H9 (cell line): ENCODE data around the gene TIMM22. TPM values are rescaled to one million over a fixed set of nuclear protein-coding genes. Genes with fewer than 3 reads are reported as not detected.

Experiments
- DNase-seq: peaks from one replicate; pipeline ENCODE4 v3.0.0-alpha.2; 2017
- H2AFZ ChIP-seq: one replicate; pipeline ENCODE4 v1.6.1; 2013; ENCODE audit warnings: mild to moderate bottlenecking, low read length, control low read depth, moderate library complexity
- H2AK5ac ChIP-seq: 2 replicates; pipeline ENCODE4 v1.6.1; 2013; ENCODE audit warnings: low read length, control low read depth, mixed read lengths; ENCODE audit not compliant: insufficient read length
- H2BK120ac ChIP-seq: one replicate; pipeline ENCODE4 v1.6.1; 2013; ENCODE audit warnings: low read depth, mild to moderate bottlenecking, low read length, control low read depth, inconsistent platforms; ENCODE audit not compliant: poor library complexity, severe bottlenecking
- H2BK12ac ChIP-seq: 2 replicates; pipeline ENCODE4 v1.6.1; 2013; ENCODE audit warnings: low read length, control low read depth, mixed read lengths, low read depth; ENCODE audit not compliant: insufficient read length
- H2BK15ac ChIP-seq: 2 replicates; pipeline ENCODE4 v1.6.1; 2013; ENCODE audit warnings: low read depth, low read length, control low read depth
- H2BK20ac ChIP-seq: one replicate; pipeline ENCODE4 v1.6.1; 2013; ENCODE audit warnings: low read depth, mild to moderate bottlenecking, low read length, control low read depth, inconsistent platforms; ENCODE audit not compliant: poor library complexity, severe bottlenecking
- H2BK5ac ChIP-seq: 2 replicates; pipeline ENCODE4 v1.6.1; 2013; ENCODE audit warnings: low read length, control low read depth, mixed read lengths; ENCODE audit not compliant: insufficient read length
- H3K14ac ChIP-seq: 2 replicates; pipeline ENCODE4 v1.6.1; 2013; ENCODE audit warnings: low read length, control low read depth; ENCODE audit not compliant: insufficient read depth
- H3K18ac ChIP-seq: 2 replicates; pipeline ENCODE4 v1.6.1; 2013; ENCODE audit warnings: low read depth, mild to moderate bottlenecking, mixed read lengths, low read length, control low read depth; ENCODE audit not compliant: insufficient read length
- H3K23ac ChIP-seq: 2 replicates; pipeline ENCODE4 v1.6.1; 2013; ENCODE audit warnings: low read length, control low read depth, mixed read lengths, low read depth; ENCODE audit not compliant: insufficient read length
- H3K23me2 ChIP-seq: 2 replicates; pipeline ENCODE4 v1.6.1; 2013; ENCODE audit warnings: low read depth, mild to moderate bottlenecking, mixed read lengths, low read length, control low read depth; ENCODE audit not compliant: insufficient read length, poor library complexity, severe bottlenecking
- H3K27ac ChIP-seq: 2 replicates; pipeline ENCODE4 v1.5.1; 2013; ENCODE audit warnings: low read length, control low read depth, mixed read lengths, low read depth; ENCODE audit not compliant: insufficient read length
- H3K27me3 ChIP-seq: 2 replicates; pipeline ENCODE4 v1.6.1; 2013; ENCODE audit warnings: low read length, control low read depth, inconsistent platforms; ENCODE audit not compliant: insufficient read depth
- H3K4ac ChIP-seq: 2 replicates; pipeline ENCODE4 v1.6.1; 2013; ENCODE audit warnings: low read depth, mild to moderate bottlenecking, control low read depth, inconsistent platforms, low read length, moderate library complexity
- H3K4me1 ChIP-seq: 2 replicates; pipeline ENCODE4 v1.6.1; 2013; ENCODE audit warnings: low read length, control low read depth, inconsistent platforms; ENCODE audit not compliant: insufficient read depth
- H3K4me2 ChIP-seq: 2 replicates; pipeline ENCODE4 v1.6.1; 2013; ENCODE audit warnings: low read length, control low read depth, mixed read lengths; ENCODE audit not compliant: insufficient read length, insufficient read depth
- H3K56ac ChIP-seq: 2 replicates; pipeline ENCODE4 v1.6.1; 2013; ENCODE audit warnings: low read depth, mild to moderate bottlenecking, mixed read lengths, low read length, control low read depth; ENCODE audit not compliant: insufficient read length
- H3K79me1 ChIP-seq: 2 replicates; pipeline ENCODE4 v1.6.1; 2013; ENCODE audit warnings: low read depth, mild to moderate bottlenecking, moderate library complexity, low read length, control low read depth, inconsistent platforms; ENCODE audit not compliant: insufficient read depth, poor library complexity, severe bottlenecking
- H3K79me2 ChIP-seq: 2 replicates; pipeline ENCODE4 v1.6.1; 2013; ENCODE audit warnings: low read length, control low read depth, inconsistent platforms; ENCODE audit not compliant: insufficient read depth
- H3K9ac ChIP-seq: 2 replicates; pipeline ENCODE4 v1.6.1; 2013; ENCODE audit warnings: low read length, control low read depth, mixed read lengths; ENCODE audit not compliant: insufficient read length; ENCODE audit errors: extremely low read depth
- H3K9me3 ChIP-seq: one replicate; pipeline ENCODE4 v1.6.1; 2013; ENCODE audit warnings: low read depth, low read length, inconsistent platforms; ENCODE audit not compliant: control insufficient read depth
- H3T11ph ChIP-seq: one replicate; pipeline ENCODE4 v1.6.1; 2013; ENCODE audit warnings: mild to moderate bottlenecking, low read length, control low read depth, inconsistent platforms
- H4K20me1 ChIP-seq: one replicate; pipeline ENCODE4 v1.6.1; 2013; ENCODE audit not compliant: control insufficient read depth, insufficient read length, insufficient read depth
- H4K5ac ChIP-seq: 2 replicates; pipeline ENCODE4 v1.6.1; 2013; ENCODE audit warnings: low read depth, mild to moderate bottlenecking, mixed read lengths, low read length, control low read depth; ENCODE audit not compliant: insufficient read length
- H4K8ac ChIP-seq: replicated peaks from 2 replicates; pipeline ENCODE4 v1.6.1; 2013; ENCODE audit warnings: low read length, control low read depth, mixed read lengths, low read depth; ENCODE audit not compliant: insufficient read length
- H4K91ac ChIP-seq: 2 replicates; pipeline ENCODE4 v1.6.1; 2013; ENCODE audit warnings: low read depth, mild to moderate bottlenecking, moderate library complexity, mixed read lengths, low read length, control low read depth; ENCODE audit not compliant: insufficient read length
- H3K27ac Mint-ChIP-seq, 3 experiments: 2 replicates in 2 of 3; 3 replicates in 1 of 3; pipeline ENCODE4 v1.8.0; 2020 to 2021; ENCODE audit warnings: mixed read lengths in 3 of 3, mild to moderate bottlenecking in 1 of 3, moderate library complexity in 1 of 3
- H3K27me3 Mint-ChIP-seq: 2 replicates; pipeline ENCODE4 v1.8.0; 2021; ENCODE audit warnings: low read depth, mild to moderate bottlenecking, moderate library complexity, mixed read lengths
- H3K36me3 Mint-ChIP-seq, 3 experiments: 2 replicates in 2 of 3; 3 replicates in 1 of 3; pipeline ENCODE4 v1.8.0; 2020 to 2021; ENCODE audit warnings: low read depth in 3 of 3, mixed read lengths in 3 of 3; ENCODE audit not compliant: insufficient read depth in 1 of 3
- H3K4me1 Mint-ChIP-seq, 2 experiments: 2 replicates each; pipeline ENCODE4 v1.8.0; 2020; ENCODE audit warnings: mixed read lengths in 2 of 2
- H3K4me3 Mint-ChIP-seq, 2 experiments: 2 replicates in 1 of 2; 3 replicates in 1 of 2; pipeline ENCODE4 v1.8.0; 2020 to 2021; ENCODE audit warnings: mild to moderate bottlenecking in 2 of 2, mixed read lengths in 2 of 2, moderate library complexity in 1 of 2
- H3K9me3 Mint-ChIP-seq, 2 experiments: 2 replicates in 1 of 2; 3 replicates in 1 of 2; pipeline ENCODE4 v1.8.0; 2020; ENCODE audit warnings: mild to moderate bottlenecking in 2 of 2, mixed read lengths in 2 of 2, moderate library complexity in 1 of 2
- CTCF ChIP-seq: fragments of 200-600 bp; sonication (generic); conservative IDR thresholded peaks from 3 replicates; pipeline ENCODE4 v1.8.0; 2021; ENCODE audit warnings: antibody characterized with exemption, mild to moderate bottlenecking
- WGBS: extraction: QIAGEN DNeasy Blood & Tissue Kit; methylation state at CpG from one replicate; pipeline ENCODE4 v1.1.7; 2013; ENCODE audit warnings: missing lambda C conversion rate, low lambda C conversion rate, mixed read lengths; ENCODE audit not compliant: insufficient read length; ENCODE audit errors: extremely low coverage; 5-methylcytosine and 5-hydroxymethylcytosine counted together
- total RNA-seq: library from RNA; stranded (reverse); gene quantifications from 2 replicates; pipeline ENCODE4 v1.2.1, GENCODE V29; 2021

The TIMM22 gene
- total RNA-seq, 1 experiment from 2014 or later = 23.0 TPM

- no peak overlapping the region for H2AFZ ChIP-seq
- Mint-ChIP-seq H3K36me3 (peaks cover 0 to 15% (median 4%) of the 10 kb centered on the region in 3 experiments; a peak in 6 of 7 replicates), H3K27me3 (no peaks in the 10 kb centered on the region; the same call in 1 of the 2 replicates), H3K4me3 (no peak overlapping the region), H3K4me1 (peaks cover 8 to 9% of the 10 kb centered on the region in 2 experiments; a peak in 3 of 4 replicates), H3K9me3 (no peaks in the 10 kb centered on the region), H3K27ac (0 out of 7 replicates have a peak overlapping the region, but pooled peaks of 1 of the 3 experiments have one; percentile 28)
- no peak overlapping the region for H4K91ac ChIP-seq
- no peak overlapping the region for H3T11ph ChIP-seq
- H3K4me1 ChIP-seq = no peaks in the 10 kb centered on the region
- no peak overlapping the region for H3K14ac ChIP-seq
- H3K4ac ChIP-seq = no peak overlapping the region
- no peak overlapping the region for H2BK120ac ChIP-seq
- H3K18ac ChIP-seq = no peak overlapping the region
- H2BK12ac ChIP-seq = no peak overlapping the region
- no peak overlapping the region for H2BK20ac ChIP-seq
- no peak overlapping the region for H2BK15ac ChIP-seq
- H3K23me2 ChIP-seq = no peaks in the 10 kb centered on the region
- H3K9me3 ChIP-seq = no peaks in the 10 kb centered on the region
- no peak overlapping the region for H3K9ac ChIP-seq
- no peak overlapping the region for H3K4me2 ChIP-seq
- H3K79me2 ChIP-seq = no peaks in the 10 kb centered on the region
- DNase-seq = no peak
- H4K8ac ChIP-seq = no peak overlapping the region
- H3K23ac ChIP-seq = no peak overlapping the region
- H2AK5ac ChIP-seq = no peak overlapping the region
- TF ChIP-seq CTCF = no peak
- no peak overlapping the region for H2BK5ac ChIP-seq
- no peaks in the 10 kb centered on the region for H4K20me1 ChIP-seq
- no peak overlapping the region for H3K56ac ChIP-seq
- H3K27me3 ChIP-seq = no peaks in the 10 kb centered on the region
- H3K79me1 ChIP-seq = no peaks in the 10 kb centered on the region
- no CpG with 5 or more reads among the region's 21 CpGs for WGBS
- no peak overlapping the region for H4K5ac ChIP-seq
- no peak overlapping the region for H3K27ac ChIP-seq
These were observed 11.3 kb downstream of the TIMM22 start for GRCh38 chr17:1008008-1008761.
